ENCODE data around the gene C1orf122. TPM values are rescaled to one million over a fixed set of nuclear protein-coding genes. Genes with fewer than 3 reads are reported as not detected.
A peak's percentile ranks its signal among the peaks of the same experiment; 100 is the strongest.

C1orf122 gene
- total RNA-seq, 1 experiment from 2014 or later: 77.2 TPM

DNA sequence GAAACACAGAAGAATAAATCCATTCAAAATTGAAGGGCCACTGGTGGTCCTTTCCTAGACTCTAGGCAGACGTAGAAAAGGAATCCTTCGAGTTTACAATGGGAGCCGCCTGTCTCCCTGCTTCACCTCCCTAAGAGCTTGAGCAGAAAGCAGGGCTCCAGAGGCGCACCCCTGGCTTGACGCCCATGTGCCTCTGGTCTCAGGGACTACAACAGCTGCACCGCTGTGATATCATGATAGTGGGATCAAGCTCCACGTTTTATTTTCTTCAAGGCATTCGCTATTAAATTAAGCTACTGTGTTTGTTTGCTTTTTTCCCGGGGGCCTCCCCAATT, 403 bp upstream of the C1orf122 start:
- intact Hi-C loops (cut with micrococcal nuclease; ENCODE audit: unreplicated experiment): no loop called here
- peak overlapping the region; percentile 94 for H3K27ac ChIP-seq (ENCODE audit: low read length)
- ChIA-PET POLR2A (interaction anchor here (0.6 to 2.3 kb wide), 4 partner anchors 8 to 115 kb away, joined by 3 to 12 read pairs (median 6); partner anchors contain the start of gene MTF1), CTCF (no interaction called here)
- H3K9me3 ChIP-seq (ENCODE audit: control insufficient read depth, insufficient read depth, low read depth, low read length): no peaks in the 10 kb centered on the region
- TSS peak; percentile 58 for BruUV-seq (replicated peaks)
- peaks cover 30% of the 10 kb centered on the region for H3K36me3 ChIP-seq (ENCODE audit: control insufficient read depth, insufficient read depth, low read length)
- in situ Hi-C loops (cut with HindIII; ENCODE audit: low pct_unique_long_range_greater_than_20kb, low sequenced_read_pairs): no loop called here
- no peak for DNase-seq (ENCODE audit: low read depth, low spot score)
- peaks cover 32% of the 10 kb centered on the region for H3K4me1 ChIP-seq (ENCODE audit: control insufficient read depth, insufficient read depth, low read length)
- no peak for ATAC-seq
- no peak for TF ChIP-seq POLR2AphosphoS5 (IDR thresholded peaks at IDR 0.05; ENCODE audit: low read depth, low read length)
- TF ChIP-seq, protein P1, sequence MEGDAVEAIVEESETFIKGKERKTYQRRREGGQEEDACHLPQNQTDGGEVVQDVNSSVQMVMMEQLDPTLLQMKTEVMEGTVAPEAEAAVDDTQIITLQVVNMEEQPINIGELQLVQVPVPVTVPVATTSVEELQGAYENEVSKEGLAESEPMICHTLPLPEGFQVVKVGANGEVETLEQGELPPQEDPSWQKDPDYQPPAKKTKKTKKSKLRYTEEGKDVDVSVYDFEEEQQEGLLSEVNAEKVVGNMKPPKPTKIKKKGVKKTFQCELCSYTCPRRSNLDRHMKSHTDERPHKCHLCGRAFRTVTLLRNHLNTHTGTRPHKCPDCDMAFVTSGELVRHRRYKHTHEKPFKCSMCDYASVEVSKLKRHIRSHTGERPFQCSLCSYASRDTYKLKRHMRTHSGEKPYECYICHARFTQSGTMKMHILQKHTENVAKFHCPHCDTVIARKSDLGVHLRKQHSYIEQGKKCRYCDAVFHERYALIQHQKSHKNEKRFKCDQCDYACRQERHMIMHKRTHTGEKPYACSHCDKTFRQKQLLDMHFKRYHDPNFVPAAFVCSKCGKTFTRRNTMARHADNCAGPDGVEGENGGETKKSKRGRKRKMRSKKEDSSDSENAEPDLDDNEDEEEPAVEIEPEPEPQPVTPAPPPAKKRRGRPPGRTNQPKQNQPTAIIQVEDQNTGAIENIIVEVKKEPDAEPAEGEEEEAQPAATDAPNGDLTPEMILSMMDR (IDR thresholded peaks at IDR 0.05): no peak
- TF ChIP-seq TCF7L2 (IDR thresholded peaks at IDR 0.05; ENCODE audit: low read depth, low read length): no peak
- no peak for TF ChIP-seq SIN3A (IDR thresholded peaks at IDR 0.05; ENCODE audit: borderline replicate concordance, insufficient read depth, low read depth, low read length)
- TF ChIP-seq, protein P2, sequence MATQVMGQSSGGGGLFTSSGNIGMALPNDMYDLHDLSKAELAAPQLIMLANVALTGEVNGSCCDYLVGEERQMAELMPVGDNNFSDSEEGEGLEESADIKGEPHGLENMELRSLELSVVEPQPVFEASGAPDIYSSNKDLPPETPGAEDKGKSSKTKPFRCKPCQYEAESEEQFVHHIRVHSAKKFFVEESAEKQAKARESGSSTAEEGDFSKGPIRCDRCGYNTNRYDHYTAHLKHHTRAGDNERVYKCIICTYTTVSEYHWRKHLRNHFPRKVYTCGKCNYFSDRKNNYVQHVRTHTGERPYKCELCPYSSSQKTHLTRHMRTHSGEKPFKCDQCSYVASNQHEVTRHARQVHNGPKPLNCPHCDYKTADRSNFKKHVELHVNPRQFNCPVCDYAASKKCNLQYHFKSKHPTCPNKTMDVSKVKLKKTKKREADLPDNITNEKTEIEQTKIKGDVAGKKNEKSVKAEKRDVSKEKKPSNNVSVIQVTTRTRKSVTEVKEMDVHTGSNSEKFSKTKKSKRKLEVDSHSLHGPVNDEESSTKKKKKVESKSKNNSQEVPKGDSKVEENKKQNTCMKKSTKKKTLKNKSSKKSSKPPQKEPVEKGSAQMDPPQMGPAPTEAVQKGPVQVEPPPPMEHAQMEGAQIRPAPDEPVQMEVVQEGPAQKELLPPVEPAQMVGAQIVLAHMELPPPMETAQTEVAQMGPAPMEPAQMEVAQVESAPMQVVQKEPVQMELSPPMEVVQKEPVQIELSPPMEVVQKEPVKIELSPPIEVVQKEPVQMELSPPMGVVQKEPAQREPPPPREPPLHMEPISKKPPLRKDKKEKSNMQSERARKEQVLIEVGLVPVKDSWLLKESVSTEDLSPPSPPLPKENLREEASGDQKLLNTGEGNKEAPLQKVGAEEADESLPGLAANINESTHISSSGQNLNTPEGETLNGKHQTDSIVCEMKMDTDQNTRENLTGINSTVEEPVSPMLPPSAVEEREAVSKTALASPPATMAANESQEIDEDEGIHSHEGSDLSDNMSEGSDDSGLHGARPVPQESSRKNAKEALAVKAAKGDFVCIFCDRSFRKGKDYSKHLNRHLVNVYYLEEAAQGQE (IDR thresholded peaks at IDR 0.05; ENCODE audit: insufficient read depth in 1 of 2, low read depth in 2 of 2, low read length in 1 of 2): no peak
- peak overlapping the region; percentile 94 to 98 for H3K4me3 ChIP-seq (ENCODE audit: low read depth in 2 of 2, low read length in 2 of 2)
- H3K27me3 ChIP-seq (ENCODE audit: control insufficient read depth, insufficient read depth, low read length): no peaks in the 10 kb centered on the region

DNA sequence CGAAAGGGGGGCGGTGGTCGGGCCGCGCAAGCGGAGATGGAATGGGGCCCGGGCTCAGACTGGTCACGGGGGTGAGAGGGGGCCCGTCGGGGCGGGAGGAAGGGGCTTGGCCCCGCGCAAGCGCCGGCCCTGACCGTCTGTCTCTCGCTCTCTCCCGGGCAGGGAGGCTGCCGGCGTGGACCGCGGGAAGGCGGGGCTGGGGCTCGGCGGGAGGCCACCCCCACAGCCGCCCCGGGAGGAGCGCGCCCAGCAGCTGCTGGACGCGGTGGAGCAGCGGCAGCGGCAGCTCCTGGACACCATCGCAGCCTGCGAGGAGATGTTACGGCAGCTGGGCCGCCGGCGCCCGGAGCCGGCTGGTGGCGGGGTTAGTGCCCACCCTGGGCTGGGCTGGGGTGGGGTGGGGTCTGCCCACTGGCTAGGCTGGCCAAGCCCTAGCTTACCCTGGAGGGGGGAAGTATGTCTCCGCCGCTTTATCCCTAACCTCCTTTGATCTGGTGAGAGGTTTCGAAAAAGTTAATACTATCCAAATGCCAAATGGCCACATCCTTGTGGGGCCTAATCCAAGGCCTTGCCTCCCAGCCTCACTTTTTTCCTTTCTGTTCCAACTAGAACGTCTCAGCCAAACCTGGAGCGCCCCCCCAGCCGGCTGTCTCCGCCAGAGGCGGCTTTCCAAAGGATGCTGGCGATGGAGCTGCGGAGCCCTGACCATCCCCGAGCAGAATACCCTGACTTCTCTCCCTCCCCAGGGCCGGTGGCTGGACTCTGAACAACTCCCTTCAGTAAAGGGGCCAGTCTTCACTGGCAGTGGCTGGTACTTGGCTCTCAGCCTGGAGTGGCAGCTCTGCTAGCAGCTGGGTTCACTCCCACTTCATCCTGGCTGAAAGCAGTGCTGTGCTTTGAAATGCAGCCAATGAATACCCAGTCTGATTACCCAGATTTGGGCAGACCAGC, 1.1 kb downstream of the C1orf122 start:
- TF ChIP-seq, protein P1 (IDR thresholded peaks at IDR 0.05): no peak; the same call in 1 of the 2 replicates
- TF ChIP-seq TCF7L2 (IDR thresholded peaks at IDR 0.05; ENCODE audit: low read depth, low read length): peak; percentile 72
- TF ChIP-seq, protein P2 (IDR thresholded peaks at IDR 0.05; ENCODE audit: insufficient read depth in 1 of 2, low read depth in 2 of 2, low read length in 1 of 2): no peak; a peak in 1 of 4 replicates
- 0 out of 2 replicates have a peak, but pooled peaks have one; percentile 45 for TF ChIP-seq SIN3A (IDR thresholded peaks at IDR 0.05; ENCODE audit: borderline replicate concordance, insufficient read depth, low read depth, low read length)
- peak; percentile 26; the same call in 1 of the 2 replicates for TF ChIP-seq POLR2AphosphoS5 (IDR thresholded peaks at IDR 0.05; ENCODE audit: low read depth, low read length)
- H3K27ac ChIP-seq (ENCODE audit: low read length): peak overlapping the region; percentile 75
- POLR2A ChIA-PET: interaction anchor here (0.6 to 2.3 kb wide), 7 partner anchors 10 to 1878 kb away, joined by 3 to 14 read pairs (median 9); partner anchors contain the start of genes MTF1 and OSCP1
- CTCF ChIA-PET: no interaction called here
- H3K9me3 ChIP-seq (ENCODE audit: control insufficient read depth, insufficient read depth, low read depth, low read length): no peaks in the 10 kb centered on the region
- in situ Hi-C loops (cut with HindIII; ENCODE audit: low pct_unique_long_range_greater_than_20kb, low sequenced_read_pairs): no loop called here
- ATAC-seq (peak; percentile 85), DNase-seq (ENCODE audit: low read depth, low spot score) (no peak)
- peak overlapping the region; percentile 94 to 98 for H3K4me3 ChIP-seq (ENCODE audit: low read depth in 2 of 2, low read length in 2 of 2)
- peaks cover 23% of the 10 kb centered on the region for H3K36me3 ChIP-seq (ENCODE audit: control insufficient read depth, insufficient read depth, low read length)
- intact Hi-C loops (cut with micrococcal nuclease; ENCODE audit: unreplicated experiment): no loop called here
- H3K4me1 ChIP-seq (ENCODE audit: control insufficient read depth, insufficient read depth, low read length): peaks cover 32% of the 10 kb centered on the region
- H3K27me3 ChIP-seq (ENCODE audit: control insufficient read depth, insufficient read depth, low read length): no peaks in the 10 kb centered on the region
- TSS peak; percentile 92 for BruUV-seq (replicated peaks)

All from Panc1 (cell line).